Measurements from ENCODE around the gene NOC2L. TPM values are rescaled to one million over a fixed set of nuclear protein-coding genes. Genes with fewer than 3 reads are reported as not detected.

The NOC2L gene
- total and polyA plus RNA-seq, 9 of the 15 experiments (the other 6 are each of a cell fraction or from before 2014, with no cell fraction given) = 4.0 to 410 (median 200) TPM

- TF ChIP-seq, protein P1, sequence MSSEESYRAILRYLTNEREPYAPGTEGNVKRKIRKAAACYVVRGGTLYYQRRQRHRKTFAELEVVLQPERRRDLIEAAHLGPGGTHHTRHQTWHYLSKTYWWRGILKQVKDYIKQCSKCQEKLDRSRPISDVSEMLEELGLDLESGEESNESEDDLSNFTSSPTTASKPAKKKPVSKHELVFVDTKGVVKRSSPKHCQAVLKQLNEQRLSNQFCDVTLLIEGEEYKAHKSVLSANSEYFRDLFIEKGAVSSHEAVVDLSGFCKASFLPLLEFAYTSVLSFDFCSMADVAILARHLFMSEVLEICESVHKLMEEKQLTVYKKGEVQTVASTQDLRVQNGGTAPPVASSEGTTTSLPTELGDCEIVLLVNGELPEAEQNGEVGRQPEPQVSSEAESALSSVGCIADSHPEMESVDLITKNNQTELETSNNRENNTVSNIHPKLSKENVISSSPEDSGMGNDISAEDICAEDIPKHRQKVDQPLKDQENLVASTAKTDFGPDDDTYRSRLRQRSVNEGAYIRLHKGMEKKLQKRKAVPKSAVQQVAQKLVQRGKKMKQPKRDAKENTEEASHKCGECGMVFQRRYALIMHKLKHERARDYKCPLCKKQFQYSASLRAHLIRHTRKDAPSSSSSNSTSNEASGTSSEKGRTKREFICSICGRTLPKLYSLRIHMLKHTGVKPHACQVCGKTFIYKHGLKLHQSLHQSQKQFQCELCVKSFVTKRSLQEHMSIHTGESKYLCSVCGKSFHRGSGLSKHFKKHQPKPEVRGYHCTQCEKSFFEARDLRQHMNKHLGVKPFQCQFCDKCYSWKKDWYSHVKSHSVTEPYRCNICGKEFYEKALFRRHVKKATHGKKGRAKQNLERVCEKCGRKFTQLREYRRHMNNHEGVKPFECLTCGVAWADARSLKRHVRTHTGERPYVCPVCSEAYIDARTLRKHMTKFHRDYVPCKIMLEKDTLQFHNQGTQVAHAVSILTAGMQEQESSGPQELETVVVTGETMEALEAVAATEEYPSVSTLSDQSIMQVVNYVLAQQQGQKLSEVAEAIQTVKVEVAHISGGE (CRISPR knock-in tag; IDR thresholded peaks at IDR 0.05) = no peak
- no peak for TF ChIP-seq FUS (optimal IDR thresholded peaks at IDR 0.05; ENCODE audit: low read depth, low read length)
- TF ChIP-seq HNRNPK (IDR thresholded peaks at IDR 0.05; ENCODE audit: low read depth, low read length, poor library complexity, severe bottlenecking) = no peak
- no peak for TF ChIP-seq U2AF2 (optimal IDR thresholded peaks at IDR 0.05; ENCODE audit: low read depth, low read length)
- no peak for TF ChIP-seq ILF3 (IDR thresholded peaks at IDR 0.05; ENCODE audit: borderline replicate concordance)
- TF ChIP-seq, protein P2, sequence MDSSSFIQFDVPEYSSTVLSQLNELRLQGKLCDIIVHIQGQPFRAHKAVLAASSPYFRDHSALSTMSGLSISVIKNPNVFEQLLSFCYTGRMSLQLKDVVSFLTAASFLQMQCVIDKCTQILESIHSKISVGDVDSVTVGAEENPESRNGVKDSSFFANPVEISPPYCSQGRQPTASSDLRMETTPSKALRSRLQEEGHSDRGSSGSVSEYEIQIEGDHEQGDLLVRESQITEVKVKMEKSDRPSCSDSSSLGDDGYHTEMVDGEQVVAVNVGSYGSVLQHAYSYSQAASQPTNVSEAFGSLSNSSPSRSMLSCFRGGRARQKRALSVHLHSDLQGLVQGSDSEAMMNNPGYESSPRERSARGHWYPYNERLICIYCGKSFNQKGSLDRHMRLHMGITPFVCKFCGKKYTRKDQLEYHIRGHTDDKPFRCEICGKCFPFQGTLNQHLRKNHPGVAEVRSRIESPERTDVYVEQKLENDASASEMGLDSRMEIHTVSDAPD (CRISPR knock-in tag; IDR thresholded peaks at IDR 0.05) = no peak
- TF ChIP-seq ZNF584 (CRISPR knock-in tag; IDR thresholded peaks at IDR 0.05; ENCODE audit: low read depth) = no peak
- no peak for TF ChIP-seq RBM34 (IDR thresholded peaks at IDR 0.05; ENCODE audit: borderline replicate concordance, insufficient read depth, low read length)
- TF ChIP-seq PHTF2 (CRISPR knock-in tag; IDR thresholded peaks at IDR 0.05) = no peak
- TF ChIP-seq ZNF253 (CRISPR knock-in tag; conservative IDR thresholded peaks at IDR 0.05) = no peak
- TF ChIP-seq SMAD2 (IDR thresholded peaks at IDR 0.05; ENCODE audit: low read depth, low read length) = no peak
- TF ChIP-seq BHLHE40 (IDR thresholded peaks at IDR 0.05; ENCODE audit: low read length) = peak; percentile 81
- TF ChIP-seq MCM3 (IDR thresholded peaks at IDR 0.05) = no peak
- TF ChIP-seq MEF2D (tag; conservative IDR thresholded peaks at IDR 0.05; ENCODE audit: low read depth) = no peak
- TF ChIP-seq ZNF655 (CRISPR knock-in tag; IDR thresholded peaks at IDR 0.05) = no peak
- TF ChIP-seq, protein P3, sequence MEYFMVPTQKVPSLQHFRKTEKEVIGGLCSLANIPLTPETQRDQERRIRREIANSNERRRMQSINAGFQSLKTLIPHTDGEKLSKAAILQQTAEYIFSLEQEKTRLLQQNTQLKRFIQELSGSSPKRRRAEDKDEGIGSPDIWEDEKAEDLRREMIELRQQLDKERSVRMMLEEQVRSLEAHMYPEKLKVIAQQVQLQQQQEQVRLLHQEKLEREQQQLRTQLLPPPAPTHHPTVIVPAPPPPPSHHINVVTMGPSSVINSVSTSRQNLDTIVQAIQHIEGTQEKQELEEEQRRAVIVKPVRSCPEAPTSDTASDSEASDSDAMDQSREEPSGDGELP (CRISPR knock-in tag; IDR thresholded peaks at IDR 0.05; ENCODE audit: borderline replicate concordance) = no peak
- TF ChIP-seq DEAF1 (CRISPR knock-in tag; IDR thresholded peaks at IDR 0.05) = no peak
- no peak for TF ChIP-seq NCOA2 (IDR thresholded peaks at IDR 0.05; ENCODE audit: partially characterized antibody in 2 of 2)
- TF ChIP-seq CSDE1 (IDR thresholded peaks at IDR 0.05) = no peak
- no peak for TF ChIP-seq SMARCE1 (IDR thresholded peaks at IDR 0.05)
Observed at GRCh38 chr1:999725-1000356, 40.8 kb upstream of the NOC2L start, which contains the start of gene HES4 (continued).
